Fibroblast of lung (primary cell): Measurements from ENCODE around the gene COL4A2. TPM values are rescaled to one million over a fixed set of nuclear protein-coding genes. Genes with fewer than 3 reads are reported as not detected.
A peak's percentile ranks its signal among the peaks of the same experiment; 100 is the strongest.

Experiments
- DNase-seq, 2 donors: peaks; one replicate each; pipeline versions ENCODE4 v3.0.0 to v3.0.0-alpha.2; 2010; ENCODE audit warnings: low read depth in 2 of 2
- H2AFZ ChIP-seq: 2 replicates; pipeline ENCODE4 v1.5.1; 2012; ENCODE audit warnings: low read length, control low read depth, inconsistent platforms
- H3K27ac ChIP-seq: 2 replicates; pipeline ENCODE4 v1.5.1; 2011; ENCODE audit warnings: low read length, control low read depth; ENCODE audit not compliant: insufficient read depth
- H3K27me3 ChIP-seq: 2 replicates; pipeline ENCODE4 v1.5.1; 2011; ENCODE audit warnings: mild to moderate bottlenecking, low read length; ENCODE audit not compliant: control insufficient read depth, insufficient read depth
- H3K36me3 ChIP-seq: 2 replicates; pipeline ENCODE4 v1.5.1; 2011; ENCODE audit warnings: low read length; ENCODE audit not compliant: control insufficient read depth, insufficient read depth
- H3K4me1 ChIP-seq: 2 replicates; pipeline ENCODE4 v1.5.1; 2011; ENCODE audit warnings: low read length; ENCODE audit not compliant: control insufficient read depth, insufficient read depth; ENCODE audit errors: extremely low read depth
- H3K4me2 ChIP-seq: 2 replicates; pipeline ENCODE4 v1.5.1; 2011; ENCODE audit warnings: low read length, control low read depth; ENCODE audit not compliant: insufficient read depth; ENCODE audit errors: extremely low read depth
- H3K4me3 ChIP-seq, 4 experiments: fragments of 200-600 bp in 1 of 4; sonication (generic) in 1 of 4; replicated peaks in 1 of 4; 2 replicates each; pipeline ENCODE4 v1.5.1; 2011 to 2016; ENCODE audit warnings: low read length in 4 of 4, low read depth in 3 of 4, mild to moderate bottlenecking in 3 of 4, control low read depth in 2 of 4, inconsistent platforms in 1 of 4, mixed read lengths in 1 of 4; ENCODE audit not compliant: insufficient read depth in 1 of 4; ENCODE audit errors: control extremely low read depth in 1 of 4
- H3K79me2 ChIP-seq: 2 replicates; pipeline ENCODE4 v1.5.1; 2012; ENCODE audit warnings: mild to moderate bottlenecking, low read length, inconsistent platforms; ENCODE audit not compliant: control insufficient read depth, insufficient read depth
- H3K9ac ChIP-seq: 2 replicates; pipeline ENCODE4 v1.5.1; 2011; ENCODE audit warnings: mild to moderate bottlenecking, low read length, control low read depth; ENCODE audit not compliant: insufficient read depth
- H3K9me3 ChIP-seq: 2 replicates; pipeline ENCODE4 v1.5.1; 2012; ENCODE audit warnings: low read depth, low read length; ENCODE audit not compliant: control insufficient read depth, insufficient read depth
- H4K20me1 ChIP-seq: 2 replicates; pipeline ENCODE4 v1.5.1; 2011; ENCODE audit warnings: low read length; ENCODE audit not compliant: control insufficient read depth, insufficient read depth; ENCODE audit errors: extremely low read depth
- EZH2 ChIP-seq: IDR thresholded peaks from 2 replicates; pipeline ENCODE4 v1.5.1; 2012; ENCODE audit warnings: low read length, control low read depth, mild to moderate bottlenecking; ENCODE audit errors: missing control alignments
- polyA plus RNA-seq, 2 donors: library from polyadenylated mRNA; depleted of rRNA in 1 of 2; stranded (reverse) in 1 of 2; unstranded in 1 of 2; fragments of >200 nt; gene quantifications; 2 replicates each; pipeline ENCODE4 v1.2.1, GENCODE V29; 2011 to 2012; ENCODE audit warnings: missing spikeins in 1 of 2
- total RNA-seq: library from RNA; depleted of rRNA; stranded (reverse); fragments of >200 nt; gene quantifications from 2 replicates; pipeline ENCODE4 v1.2.1, GENCODE V29; 2014
- TF ChIP-seq, protein P1 (sequence below), 2 donors: IDR thresholded peaks in 1 of 2; conservative IDR thresholded peaks in 1 of 2; 1 replicate in 1 of 2; 2 replicates in 1 of 2; pipeline ENCODE4 v1.5.1; 2011 to 2012; ENCODE audit warnings: low read length in 2 of 2, control low read depth in 1 of 2, inconsistent platforms in 1 of 2, low read depth in 1 of 2, mild to moderate bottlenecking in 1 of 2

COL4A2 gene
- total and polyA plus RNA-seq, 2 donors (not counting 1 experiment from before 2014, with no cell fraction given) = 93.1 to 463 TPM

DNA sequence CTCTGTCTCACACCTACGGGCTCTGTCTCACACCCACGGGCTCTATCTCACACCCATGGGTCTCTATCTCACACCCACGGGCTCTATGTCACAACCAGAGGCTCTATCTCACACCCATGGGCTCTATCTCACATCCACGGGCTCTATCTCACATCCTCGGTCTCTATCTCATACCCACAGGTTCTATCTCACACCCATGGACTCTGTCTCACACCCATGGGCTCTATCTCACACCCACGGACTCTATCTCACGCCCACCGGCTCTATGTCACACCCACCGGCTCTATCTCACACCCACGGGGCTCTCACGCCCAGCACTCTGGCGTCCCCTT is 73.9 kb downstream of the COL4A2 start:
- no peaks in the 10 kb centered on the region for H4K20me1 ChIP-seq
- H3K27me3 ChIP-seq = no peaks in the 10 kb centered on the region
- DNase-seq = no peak
- H3K4me1 ChIP-seq = peaks cover 23% of the 10 kb centered on the region
- H3K4me2 ChIP-seq = no peak overlapping the region
- peaks cover 8% of the 10 kb centered on the region for H3K79me2 ChIP-seq
- H2AFZ ChIP-seq = no peak overlapping the region
- H3K27ac ChIP-seq = peak overlapping the region; percentile 68
- no peak overlapping the region for H3K9ac ChIP-seq
- TF ChIP-seq, protein P1, sequence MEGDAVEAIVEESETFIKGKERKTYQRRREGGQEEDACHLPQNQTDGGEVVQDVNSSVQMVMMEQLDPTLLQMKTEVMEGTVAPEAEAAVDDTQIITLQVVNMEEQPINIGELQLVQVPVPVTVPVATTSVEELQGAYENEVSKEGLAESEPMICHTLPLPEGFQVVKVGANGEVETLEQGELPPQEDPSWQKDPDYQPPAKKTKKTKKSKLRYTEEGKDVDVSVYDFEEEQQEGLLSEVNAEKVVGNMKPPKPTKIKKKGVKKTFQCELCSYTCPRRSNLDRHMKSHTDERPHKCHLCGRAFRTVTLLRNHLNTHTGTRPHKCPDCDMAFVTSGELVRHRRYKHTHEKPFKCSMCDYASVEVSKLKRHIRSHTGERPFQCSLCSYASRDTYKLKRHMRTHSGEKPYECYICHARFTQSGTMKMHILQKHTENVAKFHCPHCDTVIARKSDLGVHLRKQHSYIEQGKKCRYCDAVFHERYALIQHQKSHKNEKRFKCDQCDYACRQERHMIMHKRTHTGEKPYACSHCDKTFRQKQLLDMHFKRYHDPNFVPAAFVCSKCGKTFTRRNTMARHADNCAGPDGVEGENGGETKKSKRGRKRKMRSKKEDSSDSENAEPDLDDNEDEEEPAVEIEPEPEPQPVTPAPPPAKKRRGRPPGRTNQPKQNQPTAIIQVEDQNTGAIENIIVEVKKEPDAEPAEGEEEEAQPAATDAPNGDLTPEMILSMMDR (conservative IDR thresholded peaks at IDR 0.05 in 1 of 2, IDR thresholded peaks at IDR 0.05 in 1 of 2; ENCODE audit: low read depth in 1 of 2, low read length in 2 of 2) = no peak
- TF ChIP-seq EZH2 = no peak
- no peaks in the 10 kb centered on the region for H3K9me3 ChIP-seq
- H3K36me3 ChIP-seq = no peaks in the 10 kb centered on the region
- H3K4me3 ChIP-seq = no peak overlapping the region

DNA sequence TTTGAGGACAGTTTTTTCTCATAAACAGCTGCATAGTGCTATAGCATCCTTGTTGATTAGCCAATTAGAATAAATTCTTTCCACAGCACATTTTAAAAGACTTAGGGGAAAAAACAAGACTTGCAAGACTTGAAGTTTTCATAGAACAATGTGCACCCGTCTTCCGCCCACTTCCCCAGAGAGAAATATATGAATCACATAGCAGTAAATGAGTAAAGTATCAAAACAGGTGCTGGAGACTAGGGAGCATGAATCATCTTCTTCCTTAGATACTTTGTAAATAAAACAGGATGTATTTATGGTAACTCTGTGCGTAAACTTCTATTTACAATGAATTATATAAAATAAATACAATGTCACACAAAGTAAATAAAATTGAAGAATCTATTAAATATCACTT is 75.1 kb downstream of the COL4A2 start:
- H3K27me3 ChIP-seq = no peaks in the 10 kb centered on the region
- no peaks in the 10 kb centered on the region for H3K9me3 ChIP-seq
- no peak for TF ChIP-seq EZH2
- TF ChIP-seq, protein P1 (conservative IDR thresholded peaks at IDR 0.05 in 1 of 2, IDR thresholded peaks at IDR 0.05 in 1 of 2; ENCODE audit: low read depth in 1 of 2, low read length in 2 of 2) = no peak
- H2AFZ ChIP-seq = no peak overlapping the region
- H3K9ac ChIP-seq = no peak overlapping the region
- peak; percentile 40 to 91 for DNase-seq
- no peaks in the 10 kb centered on the region for H4K20me1 ChIP-seq
- H3K4me1 ChIP-seq = peaks cover 20% of the 10 kb centered on the region
- H3K36me3 ChIP-seq = no peaks in the 10 kb centered on the region
- peak overlapping the region; percentile 22 for H3K27ac ChIP-seq
- no peak overlapping the region for H3K4me3 ChIP-seq
- peaks cover 9% of the 10 kb centered on the region for H3K79me2 ChIP-seq
- no peak overlapping the region for H3K4me2 ChIP-seq

DNA sequence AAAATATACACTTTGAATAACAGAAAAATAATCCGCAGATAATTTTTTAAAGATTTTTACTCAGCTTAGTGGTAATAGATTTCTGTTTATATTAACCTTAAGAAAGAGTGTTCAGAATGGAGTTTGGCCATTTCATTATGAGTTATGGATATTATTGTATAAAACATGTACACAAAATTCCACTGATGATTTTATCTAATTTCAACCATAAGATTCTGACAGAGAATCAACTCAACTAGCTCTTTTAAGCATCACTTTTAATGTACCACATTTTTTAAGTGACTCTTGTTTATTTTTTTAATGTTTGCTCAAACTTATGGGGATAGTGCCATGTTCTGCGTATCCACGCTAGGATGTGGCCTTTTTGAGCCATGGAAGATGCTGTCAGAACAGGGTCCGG is 75.7 kb downstream of the COL4A2 start:
- no peaks in the 10 kb centered on the region for H3K36me3 ChIP-seq
- H3K4me2 ChIP-seq = no peak overlapping the region
- peaks cover 9% of the 10 kb centered on the region for H3K79me2 ChIP-seq
- no peak overlapping the region for H3K27ac ChIP-seq
- no peak overlapping the region for H2AFZ ChIP-seq
- no peak overlapping the region for H3K9ac ChIP-seq
- H3K27me3 ChIP-seq = no peaks in the 10 kb centered on the region
- H3K4me3 ChIP-seq = no peak overlapping the region
- H3K4me1 ChIP-seq = peaks cover 22% of the 10 kb centered on the region
- no peak for DNase-seq
- no peaks in the 10 kb centered on the region for H4K20me1 ChIP-seq
- no peaks in the 10 kb centered on the region for H3K9me3 ChIP-seq
- TF ChIP-seq, protein P1 (conservative IDR thresholded peaks at IDR 0.05 in 1 of 2, IDR thresholded peaks at IDR 0.05 in 1 of 2; ENCODE audit: low read depth in 1 of 2, low read length in 2 of 2) = no peak
